HG02885 (cell line): ENCODE measurements around the gene TGFBR1.

Source experiments
- ATAC-seq: cut with Tn5 transposase; IDR thresholded peaks from one replicate; pipeline ENCODE4 v1.9.1; 2021; ENCODE audit warnings: mild to moderate bottlenecking; ENCODE audit not compliant: unreplicated experiment, poor library complexity

The TGFBR1 gene

GRCh38 chr9:99104459-99105151 lies at the start of gene TGFBR1:
Gene TGFBR1, plus strand, starts transcription at chr9:99105113. Its CDS starts 93 bp downstream, at chr9:99105206.
- ATAC-seq, result peak; percentile 91

- no peak for ATAC-seq
Measured at GRCh38 chr9:99055384-99055783, 49.5 kb upstream of the TGFBR1 start.

GRCh38 chr9:99056186-99056585 lies 48.7 kb upstream of the TGFBR1 start:
- ATAC-seq, result no peak

- no peak for ATAC-seq
Measured at GRCh38 chr9:99056886-99057664, 47.8 kb upstream of the TGFBR1 start.

- ATAC-seq, result peak; percentile 80
Measured at GRCh38 chr9:99057665-99058625, 47.0 kb upstream of the TGFBR1 start.

GRCh38 chr9:99058964-99059921 lies 45.7 kb upstream of the TGFBR1 start:
- ATAC-seq, result peak; percentile 83

GRCh38 chr9:99060621-99061020 lies 44.3 kb upstream of the TGFBR1 start:
- no peak for ATAC-seq

- no peak for ATAC-seq
Measured at GRCh38 chr9:99062549-99062948, 42.4 kb upstream of the TGFBR1 start.

- ATAC-seq, result no peak
Measured at GRCh38 chr9:99063522-99063921, 41.4 kb upstream of the TGFBR1 start.

- no peak for ATAC-seq
Measured at GRCh38 chr9:99066571-99066970, 38.3 kb upstream of the TGFBR1 start.

- no peak for ATAC-seq
Measured at GRCh38 chr9:99069075-99069474, 35.8 kb upstream of the TGFBR1 start.

- no peak for ATAC-seq
Measured at GRCh38 chr9:99069546-99069945, 35.4 kb upstream of the TGFBR1 start.

- ATAC-seq, result no peak
Measured at GRCh38 chr9:99070681-99071080, 34.2 kb upstream of the TGFBR1 start.

- no peak for ATAC-seq
Measured at GRCh38 chr9:99071313-99072039, 33.4 kb upstream of the TGFBR1 start.

- no peak for ATAC-seq
Measured at GRCh38 chr9:99072040-99072394, 32.9 kb upstream of the TGFBR1 start.

- no peak for ATAC-seq
Measured at GRCh38 chr9:99073347-99073746, 31.6 kb upstream of the TGFBR1 start.

- ATAC-seq, result no peak
Measured at GRCh38 chr9:99073985-99074901, 30.7 kb upstream of the TGFBR1 start.

- ATAC-seq, result no peak
Measured at GRCh38 chr9:99074902-99075245, 30.0 kb upstream of the TGFBR1 start.
